GM19239 (cell line): ENCODE data around the gene RNASE8.
"Not testable (repeated sequence)": the region's sequence is repeated elsewhere in the genome, so short reads cannot be mapped to it uniquely, and the experiment has no call there.

Experiments
- DNase-seq: peaks from one replicate; pipeline ENCODE4 v3.0.0; 2011; ENCODE audit warnings: low spot score; ENCODE audit not compliant: insufficient read length
- FAIRE-seq: peaks from 2 replicates; lab custom pipeline; 2011; peaks lifted over from hg19 to GRCh38; lab: Jason Lieb, UNC

RNASE8 gene

DNA sequence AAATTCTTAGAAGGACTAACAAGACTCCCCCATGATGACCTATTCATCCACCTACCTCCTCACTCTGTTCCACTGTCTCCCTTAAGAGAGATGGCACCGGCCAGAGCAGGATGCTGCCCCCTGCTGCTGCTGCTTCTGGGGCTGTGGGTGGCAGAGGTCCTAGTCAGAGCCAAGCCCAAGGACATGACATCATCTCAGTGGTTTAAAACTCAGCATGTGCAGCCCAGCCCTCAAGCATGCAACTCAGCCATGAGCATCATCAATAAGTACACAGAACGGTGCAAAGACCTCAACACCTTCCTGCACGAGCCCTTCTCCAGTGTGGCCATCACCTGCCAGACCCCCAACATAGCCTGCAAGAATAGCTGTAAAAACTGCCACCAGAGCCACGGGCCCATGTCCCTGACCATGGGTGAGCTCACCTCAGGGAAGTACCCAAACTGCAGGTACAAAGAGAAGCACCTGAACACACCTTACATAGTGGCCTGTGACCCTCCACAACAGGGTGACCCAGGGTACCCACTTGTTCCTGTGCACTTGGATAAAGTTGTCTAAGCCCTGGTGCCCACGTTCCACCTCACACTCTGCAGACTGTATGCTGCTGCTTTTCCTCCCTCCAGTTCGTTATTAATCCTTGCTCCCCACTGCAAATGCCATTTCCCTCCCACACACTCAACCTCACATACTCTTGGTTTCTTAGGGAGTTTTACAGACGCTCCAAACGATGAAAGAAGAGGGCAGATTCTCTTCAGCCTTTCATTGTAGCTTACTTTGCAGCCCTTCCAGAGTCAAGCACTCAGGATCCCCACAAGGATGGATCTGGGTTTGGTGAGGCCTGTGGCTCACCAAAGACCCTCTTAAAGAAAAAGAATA, at the start of gene RNASE8:
TSS of gene RNASE8 (plus strand) at position 20 of the 873 bp plus-strand sequence. CDS start at position 91, 71 bp downstream.
- FAIRE-seq (no peak), DNase-seq (no peak)

DNA sequence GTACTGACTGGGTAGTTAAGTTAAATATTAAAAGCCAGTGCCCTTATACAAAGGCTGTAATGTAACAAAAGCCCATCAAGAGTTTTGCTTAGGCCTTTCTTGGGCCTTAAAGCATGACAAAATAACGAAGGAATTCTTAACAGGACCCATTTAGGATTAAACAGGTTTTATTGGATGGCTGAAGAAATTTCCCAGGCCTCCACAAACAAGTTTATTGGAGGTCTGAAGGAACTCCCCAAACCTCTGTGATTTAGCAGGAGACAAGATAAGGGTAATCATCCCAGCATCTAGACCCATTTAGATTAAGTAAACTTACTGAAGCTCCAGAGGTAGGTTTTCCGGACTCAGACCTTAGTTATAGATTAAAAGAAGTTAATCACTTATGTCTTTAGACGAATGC, 47.9 kb upstream of the RNASE8 start:
- not testable (repeated sequence) for FAIRE-seq, DNase-seq

- DNase-seq (no peak), FAIRE-seq (no peak)
These were observed 46.5 kb upstream of the RNASE8 start for GRCh38 chr14:21011136-21011535.

DNA sequence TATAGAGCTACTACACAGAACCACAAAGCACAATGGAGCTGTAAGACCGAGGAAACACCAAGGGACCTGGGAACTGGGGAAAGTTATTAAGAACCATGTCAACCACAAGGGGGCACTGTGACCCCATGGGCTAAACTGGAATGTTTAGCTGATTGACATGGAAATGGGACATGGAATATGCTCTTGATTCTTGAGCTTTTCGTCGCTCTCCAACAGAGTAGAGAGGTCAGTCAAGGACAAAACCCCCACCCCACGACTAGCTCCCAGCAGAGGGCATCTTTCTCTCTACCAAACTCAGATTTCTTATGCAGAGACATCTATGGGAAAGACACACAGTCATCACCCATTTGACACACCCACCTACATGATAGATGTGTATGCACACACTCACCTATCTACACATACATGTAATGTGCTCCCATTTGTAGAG, 42.8 kb upstream of the RNASE8 start:
- DNase-seq: peak; percentile 57
- peak; percentile 72 for FAIRE-seq

- DNase-seq: no peak
- FAIRE-seq: no peak
These were observed 42.3 kb upstream of the RNASE8 start for GRCh38 chr14:21015312-21015711.

DNA sequence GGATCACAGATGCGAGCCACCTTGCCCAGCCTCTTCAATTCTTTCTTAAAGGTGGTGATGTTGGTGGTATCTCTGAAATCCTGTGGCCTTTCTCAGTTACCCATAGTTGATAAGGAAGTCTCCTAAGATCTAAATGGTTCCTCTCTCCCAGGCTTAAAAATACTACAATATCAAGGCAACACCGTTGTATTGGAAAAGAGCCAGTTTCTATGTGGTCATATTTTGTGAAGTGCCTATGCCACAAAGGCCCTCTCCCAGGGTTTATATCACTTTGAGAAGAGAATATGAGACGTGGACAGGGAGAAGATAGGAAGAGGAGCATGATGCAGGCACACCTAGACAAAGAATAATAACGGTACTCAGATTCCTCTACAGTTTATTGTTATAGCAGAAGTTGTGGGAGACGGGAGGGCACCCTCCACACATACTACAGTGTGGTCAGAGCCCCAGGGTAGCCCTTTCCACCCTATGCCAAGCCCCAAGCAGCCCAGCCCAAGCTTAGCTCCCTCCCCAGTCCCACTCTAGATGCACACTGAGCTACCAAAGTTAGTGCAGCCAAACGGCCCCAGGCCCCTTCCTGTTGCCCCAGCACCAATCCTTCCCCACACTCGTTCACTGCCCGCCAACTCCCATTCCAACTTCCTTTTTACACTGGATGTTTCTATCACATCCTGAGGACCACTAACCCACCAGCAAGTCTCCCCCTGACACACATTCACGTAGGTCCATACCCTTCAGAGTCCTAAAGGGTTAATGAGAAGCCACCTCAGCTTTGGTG, 41.0 kb upstream of the RNASE8 start:
- DNase-seq: no peak

DNA sequence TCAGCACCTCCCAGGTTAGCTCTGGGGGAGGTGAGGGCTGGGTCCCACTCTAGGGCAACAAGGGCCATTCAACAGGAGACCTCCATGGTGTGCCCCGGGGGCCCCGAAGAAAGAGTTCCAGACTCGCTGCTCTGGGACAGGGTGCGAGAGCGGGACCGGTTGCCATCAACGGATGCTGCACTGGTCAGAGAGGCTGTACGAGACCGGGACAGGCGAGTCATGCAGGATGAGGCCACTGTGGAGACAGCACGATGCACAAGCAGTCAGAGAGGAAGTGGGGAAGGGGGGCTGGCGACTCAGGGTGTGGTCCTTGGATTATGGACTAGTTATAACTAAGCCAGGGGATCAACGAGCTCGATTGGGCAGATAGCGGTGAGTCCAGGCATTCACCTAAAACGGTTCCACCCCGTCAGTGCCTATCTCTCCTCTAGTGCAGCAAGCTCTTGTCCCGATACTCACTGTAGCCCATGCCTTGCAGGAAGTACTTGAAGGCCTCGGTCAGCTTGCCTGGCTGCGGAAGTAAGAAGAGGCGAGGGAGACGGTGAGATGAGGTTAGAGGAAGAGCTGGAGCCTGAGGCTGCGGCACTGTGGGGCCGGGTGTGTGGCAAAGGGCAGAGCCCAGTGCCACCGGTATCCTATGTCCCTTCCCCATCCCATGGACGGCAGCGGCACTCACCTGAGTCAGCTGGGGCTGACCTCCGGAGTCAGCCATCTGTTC, 39.9 kb upstream of the RNASE8 start:
- no peak for DNase-seq
- no peak for FAIRE-seq

More for the DNA sequence above, 41.0 kb upstream of the RNASE8 start:
- no peak for FAIRE-seq

GRCh38 chr14:21018286-21018685, 39.3 kb upstream of the RNASE8 start:
- DNase-seq (no peak), FAIRE-seq (no peak)

DNA sequence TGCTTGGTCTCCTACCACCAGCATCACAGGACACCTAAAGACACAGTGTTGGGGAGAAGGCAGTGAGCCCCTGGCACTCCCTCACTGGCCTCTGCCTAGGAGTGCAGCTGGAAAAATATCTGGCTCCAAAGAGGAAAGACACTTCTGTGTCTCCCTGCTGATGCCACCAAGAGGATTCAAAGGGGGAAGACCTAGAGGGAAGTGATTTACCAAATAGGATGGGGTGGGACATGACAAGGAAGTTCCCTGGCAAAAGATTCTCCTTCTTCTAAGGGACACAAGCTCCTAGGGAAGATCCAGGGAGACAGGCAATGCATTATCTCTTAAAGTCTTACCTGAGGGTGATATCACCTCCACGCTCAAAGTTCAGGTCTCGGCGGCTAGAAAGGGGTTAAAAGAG, 38.8 kb upstream of the RNASE8 start:
- no peak for FAIRE-seq
- no peak for DNase-seq

GRCh38 chr14:21019366-21019765, 38.3 kb upstream of the RNASE8 start:
- no peak for DNase-seq

GRCh38 chr14:21020977-21021545, 36.6 kb upstream of the RNASE8 start:
- DNase-seq: no peak
- FAIRE-seq: no peak

More at GRCh38 chr14:21019366-21019765, 38.3 kb upstream of the RNASE8 start:
- FAIRE-seq: no peak

- FAIRE-seq: no peak
- no peak for DNase-seq
These were observed 34.9 kb upstream of the RNASE8 start for GRCh38 chr14:21022686-21023085.

DNA sequence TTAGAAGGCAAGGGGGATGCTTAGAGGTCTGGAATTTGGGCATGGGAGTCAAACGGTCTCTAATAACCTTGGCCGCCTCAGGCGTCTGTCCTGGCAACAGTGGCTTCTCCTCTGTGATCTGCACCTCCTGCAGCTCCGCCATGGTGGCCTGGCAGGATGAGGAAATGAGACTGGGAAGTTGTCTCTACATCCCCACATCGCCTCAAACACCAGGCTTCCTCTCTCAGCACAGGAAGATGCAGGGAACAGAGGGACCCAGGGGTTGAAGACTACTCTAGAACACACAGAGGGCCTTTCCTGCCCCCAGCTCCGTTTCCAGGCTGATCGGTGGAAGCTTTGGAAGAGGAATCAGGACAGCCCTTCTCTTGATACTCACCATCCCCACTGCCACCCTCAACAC, 34.4 kb upstream of the RNASE8 start:
- FAIRE-seq (no peak), DNase-seq (no peak)

GRCh38 chr14:21023817-21024584, 33.6 kb upstream of the RNASE8 start:
- FAIRE-seq (no peak), DNase-seq (no peak)

DNA sequence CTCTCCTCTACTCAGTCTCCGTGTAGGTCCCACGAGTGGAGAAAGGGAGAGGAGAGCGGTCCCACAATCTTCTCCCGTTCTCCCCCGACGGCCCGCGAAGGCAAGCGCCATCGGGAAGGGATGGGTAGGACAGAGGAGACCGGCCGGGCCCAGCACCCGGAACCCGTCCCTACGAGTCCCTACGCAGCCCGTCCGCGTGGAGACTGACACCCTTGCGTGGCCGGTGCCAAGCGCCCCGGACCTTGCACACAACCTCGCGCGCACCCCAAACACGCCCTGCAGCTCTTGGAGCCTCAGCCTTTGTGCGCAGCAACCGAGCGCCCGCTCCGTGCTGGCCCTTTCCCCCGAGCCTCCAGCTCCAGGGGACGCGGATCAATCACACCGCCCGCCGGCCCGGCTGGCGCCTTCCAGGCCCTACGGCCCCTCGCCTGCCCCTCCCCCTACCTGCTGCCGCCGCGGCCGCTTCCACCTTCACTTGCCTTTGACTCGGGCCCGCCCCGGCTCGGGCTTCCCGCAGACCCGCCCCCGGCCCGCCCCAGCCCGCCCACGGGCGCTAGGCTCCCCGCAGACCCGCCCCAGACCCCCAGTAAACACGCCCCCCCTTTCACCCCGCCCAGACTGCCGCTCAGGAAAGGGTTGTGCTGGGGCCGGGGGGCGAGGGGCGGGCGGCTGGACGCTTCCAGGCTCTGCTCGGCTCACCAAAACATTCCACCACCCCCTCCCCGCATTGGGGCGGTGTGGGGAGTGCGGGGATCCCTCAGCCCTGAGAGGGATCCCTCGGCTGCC, 32.8 kb upstream of the RNASE8 start, which contains the start of gene NDRG2:
TSS of gene NDRG2 (minus strand) at position 477 of the 786 bp plus-strand sequence. CDS start 1,746 bp downstream, outside the sequence.
- FAIRE-seq (no peak), DNase-seq (no peak)

GRCh38 chr14:21025371-21026273, 32.0 kb upstream of the RNASE8 start:
- DNase-seq (no peak), FAIRE-seq (no peak)

DNA sequence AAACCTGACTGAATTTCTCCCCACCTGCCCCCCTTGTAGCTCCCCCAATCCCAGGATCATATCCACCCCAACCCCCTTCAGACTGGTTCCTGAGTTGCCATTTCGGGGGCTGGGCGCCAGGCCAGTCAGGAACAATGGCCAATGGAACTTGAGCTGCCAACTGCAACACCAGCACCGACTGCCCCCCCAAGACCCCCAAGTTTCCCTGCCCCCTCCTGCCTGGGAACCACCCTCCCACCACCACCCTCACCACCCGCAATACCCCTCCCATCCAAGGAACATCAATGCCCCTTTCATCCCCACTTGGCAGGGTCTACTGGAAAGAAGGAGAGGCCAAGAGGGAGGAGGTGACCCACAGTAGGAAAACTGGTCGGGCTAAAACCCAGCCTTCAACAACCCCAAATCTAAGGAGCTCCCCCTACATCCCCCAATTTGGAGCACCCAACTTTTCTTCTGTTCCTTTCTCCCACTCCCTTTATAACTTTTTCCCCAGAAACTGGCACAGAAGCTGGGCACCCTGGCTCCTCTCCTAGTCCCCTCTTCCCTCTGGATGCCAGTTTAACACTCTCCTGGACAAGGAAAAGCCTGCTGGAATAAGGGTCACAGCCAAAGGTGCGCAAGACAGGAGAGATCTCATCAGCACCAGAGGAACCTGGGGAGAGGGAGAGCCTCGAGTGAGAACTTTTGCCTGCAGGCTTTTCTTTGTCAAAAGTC, 31.2 kb upstream of the RNASE8 start:
- FAIRE-seq: no peak
- no peak for DNase-seq
